NT2/D1 (cell line): ENCODE results near the gene PPP6R3.

Experiments
- SUZ12 ChIP-seq: IDR thresholded peaks from 2 replicates; pipeline ENCODE4 v1.6.1; 2011; ENCODE audit not compliant: insufficient read length, insufficient read depth; ENCODE audit errors: extremely low read depth
- YY1 ChIP-seq: IDR thresholded peaks from 2 replicates; pipeline ENCODE4 v1.6.1; 2011; ENCODE audit not compliant: insufficient read length, insufficient read depth

GRCh38 chr11:68591719-68592118 is 131.2 kb downstream of the PPP6R3 start:
- no peak for TF ChIP-seq SUZ12
- no peak for TF ChIP-seq YY1
